Lung (tissue), 12 donors: Measurements from ENCODE around the gene PRM3. TPM values are rescaled to one million over a fixed set of nuclear protein-coding genes. Genes with fewer than 3 reads are reported as not detected.

ENCODE experiments used
- ATAC-seq: fragments of 200-7000 bp; cut with Tn5 transposase; one replicate; pipeline ENCODE4 v1.9.1; 2020; ENCODE audit warnings: moderate number of reproducible peaks; ENCODE audit not compliant: insufficient read depth, low FRiP score
- DNase-seq, 3 donors: peaks; one replicate each; pipeline ENCODE4 v3.0.0-alpha.2; 2013 to 2017
- H3K27ac ChIP-seq, 2 donors: one replicate each; pipeline ENCODE4 v1.5.1; 2013; ENCODE audit warnings: mild to moderate bottlenecking in 2 of 2, moderate library complexity in 2 of 2, control low read depth in 1 of 2, inconsistent platforms in 1 of 2, low read depth in 1 of 2, low read length in 1 of 2
- H3K27me3 ChIP-seq, 3 donors: one replicate each; pipeline ENCODE4 v1.5.1; 2013; ENCODE audit warnings: low read length in 2 of 3; ENCODE audit not compliant: control insufficient read depth in 3 of 3, insufficient read depth in 3 of 3
- H3K36me3 ChIP-seq, 4 donors: one replicate each; pipeline ENCODE4 v1.5.1; 2013; ENCODE audit warnings: low read length in 4 of 4, mild to moderate bottlenecking in 1 of 4, moderate library complexity in 1 of 4; ENCODE audit not compliant: control insufficient read depth in 4 of 4, insufficient read depth in 4 of 4
- H3K4me1 ChIP-seq, 5 donors: one replicate each; pipeline ENCODE4 v1.5.1; 2013; ENCODE audit warnings: low read length in 5 of 5, mild to moderate bottlenecking in 2 of 5, moderate library complexity in 1 of 5; ENCODE audit not compliant: control insufficient read depth in 5 of 5, insufficient read depth in 5 of 5
- H3K4me3 ChIP-seq: one replicate; pipeline ENCODE4 v1.5.1; 2013; ENCODE audit warnings: mild to moderate bottlenecking, control low read depth, moderate library complexity
- H3K9ac ChIP-seq, 2 donors: one replicate each; pipeline ENCODE4 v1.5.1; 2013; ENCODE audit warnings: low read length in 2 of 2, control low read depth in 1 of 2; ENCODE audit not compliant: insufficient read depth in 1 of 2
- H3K9me3 ChIP-seq, 4 donors: one replicate each; pipeline ENCODE4 v1.5.1; 2013; ENCODE audit warnings: low read length in 3 of 4, mild to moderate bottlenecking in 1 of 4, moderate library complexity in 1 of 4; ENCODE audit not compliant: control insufficient read depth in 4 of 4, insufficient read depth in 3 of 4
- WGBS, 2 donors: extraction: QIAGEN DNeasy Blood & Tissue Kit; methylation state at CpG; one replicate each; pipeline ENCODE4 v1.1.7; 2013; 5-methylcytosine and 5-hydroxymethylcytosine counted together
- polyA plus RNA-seq, 2 donors: library from polyadenylated mRNA; stranded (reverse); fragments of 200-250 nt; gene quantifications; one replicate each; pipeline ENCODE4 v1.2.1, GENCODE V29; 2013
- total RNA-seq, 2 donors: library from RNA; depleted of rRNA in 1 of 2; stranded (reverse); fragments of >200 nt in 1 of 2; gene quantifications; one replicate each; pipeline ENCODE4 v1.2.1, GENCODE V29; 2014 to 2021
- TF ChIP-seq, protein P1 (sequence below): IDR thresholded peaks from 2 replicates; pipeline ENCODE4 v1.5.1; 2012; ENCODE audit warnings: mild to moderate bottlenecking; ENCODE audit errors: control extremely low read depth, extremely low read depth
- donor health status: control.
- donor health status: control.
- donor health status: Bipolar disorder and iron deficiency.
- donor health status: healthy.
- donor health status: DM: yes; HTN: yes; CAD: no.

Gene PRM3
- total and polyA plus RNA-seq, 4 donors, result not detected

- H3K27me3 ChIP-seq, result no peaks in the 10 kb centered on the region
- no peak overlapping the region for H3K27ac ChIP-seq
- no peak overlapping the region for H3K4me3 ChIP-seq
- no peaks in the 10 kb centered on the region for H3K9me3 ChIP-seq
- WGBS, 2 donors, result 97 to 98% methylated on average over 15 of the region's 15 CpGs
- H3K9ac ChIP-seq, result no peak overlapping the region
- DNase-seq (no peak), ATAC-seq (no peak)
- TF ChIP-seq, protein P1, sequence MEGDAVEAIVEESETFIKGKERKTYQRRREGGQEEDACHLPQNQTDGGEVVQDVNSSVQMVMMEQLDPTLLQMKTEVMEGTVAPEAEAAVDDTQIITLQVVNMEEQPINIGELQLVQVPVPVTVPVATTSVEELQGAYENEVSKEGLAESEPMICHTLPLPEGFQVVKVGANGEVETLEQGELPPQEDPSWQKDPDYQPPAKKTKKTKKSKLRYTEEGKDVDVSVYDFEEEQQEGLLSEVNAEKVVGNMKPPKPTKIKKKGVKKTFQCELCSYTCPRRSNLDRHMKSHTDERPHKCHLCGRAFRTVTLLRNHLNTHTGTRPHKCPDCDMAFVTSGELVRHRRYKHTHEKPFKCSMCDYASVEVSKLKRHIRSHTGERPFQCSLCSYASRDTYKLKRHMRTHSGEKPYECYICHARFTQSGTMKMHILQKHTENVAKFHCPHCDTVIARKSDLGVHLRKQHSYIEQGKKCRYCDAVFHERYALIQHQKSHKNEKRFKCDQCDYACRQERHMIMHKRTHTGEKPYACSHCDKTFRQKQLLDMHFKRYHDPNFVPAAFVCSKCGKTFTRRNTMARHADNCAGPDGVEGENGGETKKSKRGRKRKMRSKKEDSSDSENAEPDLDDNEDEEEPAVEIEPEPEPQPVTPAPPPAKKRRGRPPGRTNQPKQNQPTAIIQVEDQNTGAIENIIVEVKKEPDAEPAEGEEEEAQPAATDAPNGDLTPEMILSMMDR, result no peak
- H3K4me1 ChIP-seq, result peaks cover 0 to 7% (median 0%) of the 10 kb centered on the region in 5 donors
- no peaks in the 10 kb centered on the region for H3K36me3 ChIP-seq
Measured at GRCh38 chr16:11238272-11239202, 34.9 kb downstream of the PRM3 start.

GRCh38 chr16:11236461-11237254, 36.8 kb downstream of the PRM3 start:
- DNase-seq (no peak), ATAC-seq (peak; percentile 59)
- TF ChIP-seq, protein P1, result no peak
- no peaks in the 10 kb centered on the region for H3K27me3 ChIP-seq
- no peak overlapping the region for H3K27ac ChIP-seq
- 69 to 77% methylated on average over 10 of the region's 10 CpGs for WGBS, 2 donors
- H3K4me1 ChIP-seq, result peaks cover 0 to 9% (median 0%) of the 10 kb centered on the region in 5 donors
- H3K9me3 ChIP-seq, result no peaks in the 10 kb centered on the region
- no peak overlapping the region for H3K4me3 ChIP-seq
- H3K36me3 ChIP-seq, result no peaks in the 10 kb centered on the region
- no peak overlapping the region for H3K9ac ChIP-seq

GRCh38 chr16:11235703-11235991, 37.8 kb downstream of the PRM3 start:
- peaks cover 0 to 9% (median 0%) of the 10 kb centered on the region in 5 donors for H3K4me1 ChIP-seq
- 35 to 78% methylated on average over 5 of the region's 5 CpGs for WGBS, 2 donors
- no peaks in the 10 kb centered on the region for H3K27me3 ChIP-seq
- H3K9ac ChIP-seq, result no peak overlapping the region
- H3K4me3 ChIP-seq, result no peak overlapping the region
- DNase-seq (no peak), ATAC-seq (no peak)
- TF ChIP-seq, protein P1, result no peak
- no peaks in the 10 kb centered on the region for H3K36me3 ChIP-seq
- H3K9me3 ChIP-seq, result no peaks in the 10 kb centered on the region
- H3K27ac ChIP-seq, result peak overlapping the region in 1 of 2 donors; percentile 57
